A549 (cell line): ENCODE results near the gene AGTRAP.

Experiments used
- HOXB13 ChIP-seq: fragments of 250-450 bp; sonication (Bioruptor Pico); IDR thresholded peaks from 2 replicates; pipeline ENCODE4 v1.5.0; 2020; ENCODE audit warnings: low read depth, mild to moderate bottlenecking, moderate library complexity
- JUN ChIP-seq, 2 experiments: fragments of >200 bp; sonication (Bioruptor Twin); formaldehyde crosslinking; IDR thresholded peaks; 2 replicates in 1 of 2; 3 replicates in 1 of 2; pipeline ENCODE4 v1.6.1; 2016 to 2017
- TF ChIP-seq, protein P1 (sequence below): fragments of 250-450 bp; sonication (Bioruptor Pico); IDR thresholded peaks from 2 replicates; pipeline ENCODE4 v1.5.0; 2021; ENCODE audit warnings: mild to moderate bottlenecking, moderate library complexity, borderline replicate concordance

DNA sequence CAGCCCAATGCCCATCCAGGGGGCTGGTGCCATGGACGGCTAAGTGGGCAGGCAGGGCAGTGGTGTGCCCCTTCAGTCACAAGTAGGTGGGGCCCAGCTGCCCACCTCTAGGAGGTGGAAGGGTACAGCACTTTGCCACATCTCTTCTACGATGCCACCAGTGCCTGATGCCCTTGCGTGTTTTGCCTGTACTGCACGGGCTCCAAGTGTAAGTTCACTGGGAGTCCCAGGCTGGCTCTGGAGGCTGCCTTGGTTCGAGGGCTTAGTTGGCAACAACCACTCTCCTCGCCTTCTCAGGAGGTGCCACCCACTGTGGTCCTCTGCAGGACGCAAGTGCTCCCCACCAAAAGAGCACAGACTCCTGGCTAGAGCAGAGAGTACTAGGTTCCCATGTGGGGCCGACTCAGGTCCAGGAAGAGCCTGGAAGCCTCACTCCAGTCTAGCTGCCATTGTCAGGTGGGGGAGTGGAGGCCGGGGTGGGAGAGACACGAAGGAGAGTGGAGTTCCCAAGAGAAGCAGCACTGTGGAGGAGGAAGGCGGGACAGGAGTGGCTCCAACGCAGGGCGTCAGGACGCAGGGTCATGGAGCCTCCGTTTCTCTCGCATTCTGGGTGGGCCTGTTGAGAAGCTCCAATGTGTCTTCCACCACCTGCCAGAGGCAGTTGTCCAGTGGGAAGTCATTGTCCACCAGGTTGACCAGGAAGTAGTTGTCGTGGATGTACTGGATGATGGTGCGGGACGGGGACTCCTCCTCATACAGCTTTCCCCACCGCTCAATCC lies 54.4 kb downstream of the AGTRAP start:
- TF ChIP-seq, protein P1, sequence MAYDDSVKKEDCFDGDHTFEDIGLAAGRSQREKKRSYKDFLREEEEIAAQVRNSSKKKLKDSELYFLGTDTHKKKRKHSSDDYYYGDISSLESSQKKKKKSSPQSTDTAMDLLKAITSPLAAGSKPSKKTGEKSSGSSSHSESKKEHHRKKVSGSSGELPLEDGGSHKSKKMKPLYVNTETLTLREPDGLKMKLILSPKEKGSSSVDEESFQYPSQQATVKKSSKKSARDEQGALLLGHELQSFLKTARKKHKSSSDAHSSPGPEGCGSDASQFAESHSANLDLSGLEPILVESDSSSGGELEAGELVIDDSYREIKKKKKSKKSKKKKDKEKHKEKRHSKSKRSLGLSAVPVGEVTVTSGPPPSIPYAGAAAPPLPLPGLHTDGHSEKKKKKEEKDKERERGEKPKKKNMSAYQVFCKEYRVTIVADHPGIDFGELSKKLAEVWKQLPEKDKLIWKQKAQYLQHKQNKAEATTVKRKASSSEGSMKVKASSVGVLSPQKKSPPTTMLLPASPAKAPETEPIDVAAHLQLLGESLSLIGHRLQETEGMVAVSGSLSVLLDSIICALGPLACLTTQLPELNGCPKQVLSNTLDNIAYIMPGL (CRISPR knock-in tag): no peak
- no peak for TF ChIP-seq HOXB13 (CRISPR knock-in tag)
- no peak for TF ChIP-seq JUN (IDR thresholded peaks at IDR 0.05)
